WTC11 (cell line): ENCODE data around the gene CDH16. TPM values are rescaled to one million over a fixed set of nuclear protein-coding genes. Genes with fewer than 3 reads are reported as not detected.
A peak's percentile ranks its signal among the peaks of the same experiment; 100 is the strongest.

Source experiments
- ATAC-seq: fragments of 200-7000 bp; cut with Tn5 transposase; 2 replicates; pipeline ENCODE4 v1.10.0; 2021; ENCODE audit warnings: mild to moderate bottlenecking, moderate library complexity
- CTCF ChIA-PET: fragments of 300-600 bp; sonication (Branson Sonifier 250); formaldehyde crosslinking; loops from one replicate; lab custom pipeline; 2021; ENCODE audit warnings: antibody characterized with exemption; lab: Charles Lee
- POLR2A ChIA-PET: fragments of 350-600 bp; sonication (Branson Sonifier 250); formaldehyde crosslinking; loops from one replicate; lab custom pipeline; 2021; ENCODE audit warnings: antibody characterized with exemption; lab: Charles Lee
- DNase-seq: peaks from one replicate; pipeline ENCODE4 v3.0.0; 2021; ENCODE audit warnings: low spot score
- H3K27ac Mint-ChIP-seq: 2 replicates; pipeline ENCODE4 v1.8.0; 2021; ENCODE audit warnings: mixed read lengths
- H3K27me3 Mint-ChIP-seq: 2 replicates; pipeline ENCODE4 v1.8.0; 2021; ENCODE audit warnings: low read depth, mild to moderate bottlenecking, moderate library complexity, mixed read lengths
- H3K36me3 Mint-ChIP-seq: 2 replicates; pipeline ENCODE4 v1.8.0; 2021; ENCODE audit warnings: mixed read lengths
- H3K4me1 Mint-ChIP-seq: 2 replicates; pipeline ENCODE4 v1.8.0; 2022; ENCODE audit warnings: mixed read lengths
- H3K4me3 Mint-ChIP-seq: 2 replicates; pipeline ENCODE4 v1.8.0; 2021; ENCODE audit warnings: mild to moderate bottlenecking, moderate library complexity, mixed read lengths
- H3K9me3 Mint-ChIP-seq: 2 replicates; pipeline ENCODE4 v1.8.0; 2021; ENCODE audit warnings: mixed read lengths
- ARID4B ChIP-seq: sonication (generic); formaldehyde crosslinking; IDR thresholded peaks from 2 replicates; pipeline ENCODE4 v1.8.0; 2023; ENCODE audit warnings: missing genetic modification reagents, mild to moderate bottlenecking, borderline replicate concordance
- ATF1 ChIP-seq: sonication (generic); formaldehyde crosslinking; IDR thresholded peaks from 2 replicates; pipeline ENCODE4 v1.8.1; 2023; ENCODE audit warnings: mild to moderate bottlenecking, moderate library complexity, missing genetic modification reagents
- ATF2 ChIP-seq: sonication (generic); formaldehyde crosslinking; IDR thresholded peaks from 2 replicates; pipeline ENCODE4 v1.8.1; 2022; ENCODE audit warnings: low read depth, missing genetic modification reagents, borderline replicate concordance
- FOXP4 ChIP-seq: sonication (generic); formaldehyde crosslinking; IDR thresholded peaks from 2 replicates; pipeline ENCODE4 v1.8.0; 2022; ENCODE audit warnings: mild to moderate bottlenecking, missing genetic modification reagents
- HMGA2 ChIP-seq: fragments of 250-450 bp; sonication (Bioruptor Pico); IDR thresholded peaks from 2 replicates; pipeline ENCODE4 v1.4.0; 2021; ENCODE audit warnings: mild to moderate bottlenecking, moderate library complexity
- JUN ChIP-seq: sonication (generic); formaldehyde crosslinking; IDR thresholded peaks from 2 replicates; pipeline ENCODE4 v1.8.0; 2023; ENCODE audit warnings: mild to moderate bottlenecking, missing genetic modification reagents
- SMAD4 ChIP-seq: sonication (generic); formaldehyde crosslinking; IDR thresholded peaks from 2 replicates; pipeline ENCODE4 v1.8.0; 2022; ENCODE audit warnings: mild to moderate bottlenecking, missing genetic modification reagents
- STAT6 ChIP-seq: sonication (generic); formaldehyde crosslinking; conservative IDR thresholded peaks from 2 replicates; pipeline ENCODE4 v1.8.1; 2023; ENCODE audit warnings: mild to moderate bottlenecking, low read depth, missing genetic modification reagents, moderate library complexity
- TCF7 ChIP-seq: sonication (generic); formaldehyde crosslinking; IDR thresholded peaks from 2 replicates; pipeline ENCODE4 v1.8.0; 2022; ENCODE audit warnings: mild to moderate bottlenecking, low read depth, missing genetic modification reagents, moderate library complexity
- TP53 ChIP-seq: sonication (generic); formaldehyde crosslinking; IDR thresholded peaks from 2 replicates; pipeline ENCODE4 v1.8.1; 2023; ENCODE audit warnings: mild to moderate bottlenecking, missing genetic modification reagents
- ZNF396 ChIP-seq: fragments of 250-450 bp; sonication (Bioruptor Pico); IDR thresholded peaks from 2 replicates; pipeline ENCODE4 v1.8.0; 2021; ENCODE audit warnings: mild to moderate bottlenecking, moderate library complexity, borderline replicate concordance
- ZNF416 ChIP-seq: fragments of 250-450 bp; sonication (Bioruptor Pico); IDR thresholded peaks from 2 replicates; pipeline ENCODE4 v1.9.0; 2021; ENCODE audit warnings: mild to moderate bottlenecking, inconsistent platforms
- ZNF423 ChIP-seq: fragments of 250-450 bp; sonication (Bioruptor Pico); IDR thresholded peaks from 2 replicates; pipeline ENCODE4 v2.1.2; 2022; ENCODE audit warnings: mild to moderate bottlenecking, moderate library complexity
- ZNF671 ChIP-seq: fragments of 250-450 bp; sonication (Bioruptor Pico); IDR thresholded peaks from 2 replicates; pipeline ENCODE4 v1.8.0; 2021; ENCODE audit warnings: mild to moderate bottlenecking
- total RNA-seq: library from RNA; stranded (reverse); gene quantifications from 3 replicates; pipeline ENCODE4 v1.2.3, GENCODE V29; 2021
- TF ChIP-seq, protein P1 (sequence below): fragments of 250-450 bp; sonication (Bioruptor Pico); IDR thresholded peaks from 2 replicates; pipeline ENCODE4 v1.9.0; 2021; ENCODE audit warnings: moderate library complexity, mild to moderate bottlenecking, inconsistent platforms, borderline replicate concordance
- TF ChIP-seq, protein P2 (sequence below): sonication (generic); formaldehyde crosslinking; IDR thresholded peaks from 2 replicates; pipeline ENCODE4 v1.8.1; 2022; ENCODE audit warnings: low read depth, mild to moderate bottlenecking, moderate library complexity, missing genetic modification reagents, borderline replicate concordance
- TF ChIP-seq, protein P3 (sequence below): sonication (generic); formaldehyde crosslinking; IDR thresholded peaks from 2 replicates; pipeline ENCODE4 v1.8.1; 2023; ENCODE audit warnings: mild to moderate bottlenecking, missing genetic modification reagents

The CDH16 gene
- total RNA-seq, 1 experiment from 2014 or later, result not detected

GRCh38 chr16:66934138-66934838 is 15.6 kb upstream of the CDH16 start, which contains the start of gene CIAO2B (continued):
- TF ChIP-seq, protein P1, sequence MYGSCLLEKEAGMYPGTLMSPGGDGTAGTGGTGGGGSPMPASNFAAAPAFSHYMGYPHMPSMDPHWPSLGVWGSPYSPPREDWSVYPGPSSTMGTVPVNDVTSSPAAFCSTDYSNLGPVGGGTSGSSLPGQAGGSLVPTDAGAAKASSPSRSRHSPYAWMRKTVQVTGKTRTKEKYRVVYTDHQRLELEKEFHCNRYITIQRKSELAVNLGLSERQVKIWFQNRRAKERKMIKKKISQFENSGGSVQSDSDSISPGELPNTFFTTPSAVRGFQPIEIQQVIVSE (CRISPR knock-in tag), result no peak
- TF ChIP-seq FOXP4 (CRISPR knock-in tag) (peak; percentile 58; the same call in 1 of the 2 replicates), ZNF396 (CRISPR knock-in tag) (no peak), HMGA2 (CRISPR knock-in tag) (no peak), ZNF423 (peak; percentile 40; the same call in 1 of the 2 replicates), JUN (no peak)

GRCh38 chr16:66933776-66934137 is 15.1 kb upstream of the CDH16 start:
- Mint-ChIP-seq H3K27ac (peak overlapping the region; percentile 69; the same call in 1 of the 2 replicates), H3K27me3 (peaks cover 13% of the 10 kb centered on the region), H3K4me1 (peaks cover 29% of the 10 kb centered on the region), H3K36me3 (no peaks in the 10 kb centered on the region; the same call in 1 of the 2 replicates), H3K4me3 (peak overlapping the region; percentile 96), H3K9me3 (no peaks in the 10 kb centered on the region)
- ATAC-seq, result no peak
- no peak for DNase-seq
- no peak for TF ChIP-seq ZNF396 (CRISPR knock-in tag)
- no peak for TF ChIP-seq ZNF671 (CRISPR knock-in tag)
- TF ChIP-seq TCF7, result 0 out of 2 replicates have a peak, but pooled peaks have one; percentile 13
- ChIA-PET CTCF (interaction anchor here (0.7 to 2.1 kb wide), 4 partner anchors 24 to 61 kb away, joined by 3 to 5 read pairs (median 4); no protein-coding TSS in a partner anchor), POLR2A (no interaction called here)

DNA sequence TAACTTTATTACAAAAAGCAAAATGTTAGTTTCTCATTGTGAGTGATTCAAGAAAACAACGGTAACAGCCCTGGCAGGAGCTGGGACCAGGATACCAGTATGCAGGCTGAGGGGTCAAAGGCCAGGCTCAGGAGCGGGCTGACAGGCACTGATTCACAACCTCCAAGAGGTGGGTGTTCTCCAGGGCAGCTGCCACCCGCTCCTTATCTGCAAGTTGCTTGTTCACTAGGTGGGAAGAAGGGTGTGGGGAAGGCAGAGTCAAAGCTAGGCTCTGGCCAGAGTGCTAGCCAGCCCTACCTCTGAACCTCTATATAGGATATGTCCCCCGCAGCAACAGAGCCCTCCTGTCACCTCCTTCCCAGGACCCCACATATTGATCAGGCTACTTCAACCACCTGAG is 13.4 kb upstream of the CDH16 start:
- peaks cover 24% of the 10 kb centered on the region for H3K27me3 Mint-ChIP-seq
- no peaks in the 10 kb centered on the region for H3K9me3 Mint-ChIP-seq
- H3K4me1 Mint-ChIP-seq, result peaks cover 36% of the 10 kb centered on the region
- H3K4me3 Mint-ChIP-seq, result no peak overlapping the region
- H3K27ac Mint-ChIP-seq, result no peak overlapping the region
- ATAC-seq, result no peak
- POLR2A ChIA-PET, result no interaction called here
- DNase-seq, result no peak
- CTCF ChIA-PET, result interaction anchor here (1.0 kb wide), 1 partner anchor 29 kb away, joined by 3 read pairs; the partner anchor contains the start of gene CES3
- no peaks in the 10 kb centered on the region; the same call in 1 of the 2 replicates for H3K36me3 Mint-ChIP-seq
- TF ChIP-seq, protein P2, sequence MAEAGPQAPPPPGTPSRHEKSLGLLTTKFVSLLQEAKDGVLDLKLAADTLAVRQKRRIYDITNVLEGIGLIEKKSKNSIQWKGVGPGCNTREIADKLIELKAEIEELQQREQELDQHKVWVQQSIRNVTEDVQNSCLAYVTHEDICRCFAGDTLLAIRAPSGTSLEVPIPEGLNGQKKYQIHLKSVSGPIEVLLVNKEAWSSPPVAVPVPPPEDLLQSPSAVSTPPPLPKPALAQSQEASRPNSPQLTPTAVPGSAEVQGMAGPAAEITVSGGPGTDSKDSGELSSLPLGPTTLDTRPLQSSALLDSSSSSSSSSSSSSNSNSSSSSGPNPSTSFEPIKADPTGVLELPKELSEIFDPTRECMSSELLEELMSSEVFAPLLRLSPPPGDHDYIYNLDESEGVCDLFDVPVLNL (CRISPR knock-in tag), result no peak
- TF ChIP-seq TP53 (no peak), ZNF416 (CRISPR knock-in tag) (no peak), ATF1 (CRISPR knock-in tag) (no peak), ATF2 (no peak), ARID4B (CRISPR knock-in tag) (no peak), SMAD4 (CRISPR knock-in tag) (no peak), STAT6 (CRISPR knock-in tag) (no peak), ZNF671 (CRISPR knock-in tag) (no peak)
- TF ChIP-seq, protein P3, sequence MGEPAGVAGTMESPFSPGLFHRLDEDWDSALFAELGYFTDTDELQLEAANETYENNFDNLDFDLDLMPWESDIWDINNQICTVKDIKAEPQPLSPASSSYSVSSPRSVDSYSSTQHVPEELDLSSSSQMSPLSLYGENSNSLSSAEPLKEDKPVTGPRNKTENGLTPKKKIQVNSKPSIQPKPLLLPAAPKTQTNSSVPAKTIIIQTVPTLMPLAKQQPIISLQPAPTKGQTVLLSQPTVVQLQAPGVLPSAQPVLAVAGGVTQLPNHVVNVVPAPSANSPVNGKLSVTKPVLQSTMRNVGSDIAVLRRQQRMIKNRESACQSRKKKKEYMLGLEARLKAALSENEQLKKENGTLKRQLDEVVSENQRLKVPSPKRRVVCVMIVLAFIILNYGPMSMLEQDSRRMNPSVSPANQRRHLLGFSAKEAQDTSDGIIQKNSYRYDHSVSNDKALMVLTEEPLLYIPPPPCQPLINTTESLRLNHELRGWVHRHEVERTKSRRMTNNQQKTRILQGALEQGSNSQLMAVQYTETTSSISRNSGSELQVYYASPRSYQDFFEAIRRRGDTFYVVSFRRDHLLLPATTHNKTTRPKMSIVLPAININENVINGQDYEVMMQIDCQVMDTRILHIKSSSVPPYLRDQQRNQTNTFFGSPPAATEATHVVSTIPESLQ (CRISPR knock-in tag), result no peak
